HG03558 (cell line): ENCODE measurements around the gene SLC2A3.

Experiments
- ATAC-seq: cut with Tn5 transposase; IDR thresholded peaks from one replicate; pipeline ENCODE4 v1.9.1; 2021; ENCODE audit warnings: moderate number of reproducible peaks; ENCODE audit not compliant: unreplicated experiment; ENCODE audit errors: extremely low read depth

The SLC2A3 gene

GRCh38 chr12:7870335-7870734, 65.7 kb downstream of the SLC2A3 start:
- no peak for ATAC-seq
